Mucosa of rectum (tissue), 2 donors: Measurements from ENCODE around the gene SLC17A2.

Experiments
- H3K27ac ChIP-seq, 2 donors: one replicate each; pipeline ENCODE4 v1.7.0; 2013; ENCODE audit warnings: inconsistent platforms in 2 of 2, low read depth in 2 of 2, low read length in 2 of 2
- H3K27me3 ChIP-seq, 2 donors: one replicate each; pipeline ENCODE4 v1.7.0; 2013; ENCODE audit warnings: low read length in 2 of 2; ENCODE audit not compliant: control insufficient read depth in 2 of 2, insufficient read depth in 2 of 2
- H3K36me3 ChIP-seq, 2 donors: one replicate each; pipeline ENCODE4 v1.7.0; 2013; ENCODE audit warnings: low read length in 2 of 2; ENCODE audit not compliant: control insufficient read depth in 2 of 2, insufficient read depth in 2 of 2
- H3K4me1 ChIP-seq, 2 donors: one replicate each; pipeline ENCODE4 v1.7.0; 2013; ENCODE audit warnings: low read length in 2 of 2, mild to moderate bottlenecking in 1 of 2; ENCODE audit not compliant: control insufficient read depth in 2 of 2, insufficient read depth in 2 of 2
- H3K4me3 ChIP-seq, 2 donors: one replicate each; pipeline ENCODE4 v1.7.0; 2013; ENCODE audit warnings: low read length in 2 of 2
- H3K9ac ChIP-seq, 2 donors: one replicate each; pipeline ENCODE4 v1.7.0; 2013; ENCODE audit warnings: low read length in 2 of 2, low read depth in 1 of 2, mild to moderate bottlenecking in 1 of 2
- H3K9me3 ChIP-seq, 2 donors: one replicate each; pipeline ENCODE4 v1.7.0; 2013; ENCODE audit warnings: low read length in 2 of 2; ENCODE audit not compliant: control insufficient read depth in 2 of 2
- donor health status: healthy.
- donor health status: Normal muscosa, but diverticular disease.

The SLC17A2 gene

GRCh38 chr6:25930532-25931410 lies at the start of gene SLC17A2:
SLC17A2 (minus strand) TSS chr6:25930691; CDS start chr6:25925796, 4,895 bp downstream.
- Histone ChIP-seq H3K27me3 (no peaks in the 10 kb centered on the region), H3K4me3 (no peak within 1 kb of the TSS), H3K9ac (no peak within 1 kb of the TSS)

GRCh38 chr6:25975923-25976560 lies 45.6 kb upstream of the SLC17A2 start:
- peaks cover 54 to 70% of the 10 kb centered on the region in 2 donors for H3K36me3 ChIP-seq

More at GRCh38 chr6:25930532-25931410, at the start of gene SLC17A2:
- Histone ChIP-seq H3K27ac (no peak within 1 kb of the TSS), H3K4me1 (no peaks in the 10 kb centered on the region), H3K9me3 (no peaks in the 10 kb centered on the region), H3K36me3 (no peaks in the 10 kb centered on the region)

GRCh38 chr6:25973923-25974555 lies 43.5 kb upstream of the SLC17A2 start:
- no peaks in the 10 kb centered on the region for H3K27me3 ChIP-seq
- H3K36me3 ChIP-seq, result peaks cover 63 to 80% of the 10 kb centered on the region in 2 donors
- H3K4me3 ChIP-seq, result no peak overlapping the region
- H3K4me1 ChIP-seq, result no peaks in the 10 kb centered on the region
- H3K27ac ChIP-seq, result no peak overlapping the region
- H3K9me3 ChIP-seq, result no peaks in the 10 kb centered on the region
- no peak overlapping the region for H3K9ac ChIP-seq

More at GRCh38 chr6:25975923-25976560, 45.6 kb upstream of the SLC17A2 start:
- H3K4me3 ChIP-seq, result no peak overlapping the region
- H3K4me1 ChIP-seq, result no peaks in the 10 kb centered on the region
- no peak overlapping the region for H3K27ac ChIP-seq
- no peaks in the 10 kb centered on the region for H3K9me3 ChIP-seq
- no peak overlapping the region for H3K9ac ChIP-seq
- H3K27me3 ChIP-seq, result no peaks in the 10 kb centered on the region

GRCh38 chr6:25972902-25973301 lies 42.4 kb upstream of the SLC17A2 start:
- Histone ChIP-seq H3K4me3 (no peak overlapping the region), H3K9me3 (no peaks in the 10 kb centered on the region), H3K27me3 (no peaks in the 10 kb centered on the region), H3K36me3 (peaks cover 64 to 86% of the 10 kb centered on the region in 2 donors), H3K4me1 (peaks cover 0 to 1% of the 10 kb centered on the region in 2 donors), H3K27ac (no peak overlapping the region), H3K9ac (no peak overlapping the region)

GRCh38 chr6:25972128-25972527 lies 41.6 kb upstream of the SLC17A2 start:
- H3K27ac ChIP-seq, result no peak overlapping the region
- peaks cover 62 to 86% of the 10 kb centered on the region in 2 donors for H3K36me3 ChIP-seq

GRCh38 chr6:25971187-25971821 lies 40.8 kb upstream of the SLC17A2 start:
- peaks cover 4 to 8% of the 10 kb centered on the region in 2 donors for H3K4me1 ChIP-seq
- H3K9me3 ChIP-seq, result no peaks in the 10 kb centered on the region
- no peak overlapping the region for H3K9ac ChIP-seq
- no peak overlapping the region for H3K4me3 ChIP-seq
- H3K27me3 ChIP-seq, result no peaks in the 10 kb centered on the region
- H3K36me3 ChIP-seq, result peaks cover 71 to 86% of the 10 kb centered on the region in 2 donors
- no peak overlapping the region for H3K27ac ChIP-seq

More at GRCh38 chr6:25972128-25972527, 41.6 kb upstream of the SLC17A2 start:
- H3K9me3 ChIP-seq, result no peaks in the 10 kb centered on the region
- no peak overlapping the region for H3K4me3 ChIP-seq
- H3K9ac ChIP-seq, result no peak overlapping the region
- no peaks in the 10 kb centered on the region for H3K27me3 ChIP-seq
- peaks cover under 1 to 4% of the 10 kb centered on the region in 2 donors for H3K4me1 ChIP-seq

GRCh38 chr6:25968769-25969168 lies 38.3 kb upstream of the SLC17A2 start:
- Histone ChIP-seq H3K27me3 (no peaks in the 10 kb centered on the region), H3K9me3 (no peaks in the 10 kb centered on the region), H3K4me1 (peaks cover 10 to 11% of the 10 kb centered on the region in 2 donors), H3K9ac (no peak overlapping the region), H3K27ac (no peak overlapping the region), H3K36me3 (peaks cover 61 to 79% of the 10 kb centered on the region in 2 donors), H3K4me3 (no peak overlapping the region)

GRCh38 chr6:25966711-25967110 lies 36.2 kb upstream of the SLC17A2 start:
- H3K4me1 ChIP-seq, result peaks cover 15 to 21% of the 10 kb centered on the region in 2 donors
- H3K36me3 ChIP-seq, result peaks cover 40 to 58% of the 10 kb centered on the region in 2 donors
- H3K4me3 ChIP-seq, result peak overlapping the region in 1 of 2 donors; percentile 20
- H3K9me3 ChIP-seq, result no peaks in the 10 kb centered on the region
- no peaks in the 10 kb centered on the region for H3K27me3 ChIP-seq
- H3K27ac ChIP-seq, result no peak overlapping the region
- H3K9ac ChIP-seq, result no peak overlapping the region

- no peaks in the 10 kb centered on the region for H3K9me3 ChIP-seq
- H3K4me1 ChIP-seq, result peaks cover 15 to 21% of the 10 kb centered on the region in 2 donors
- no peak overlapping the region for H3K27ac ChIP-seq
- peaks cover 25 to 42% of the 10 kb centered on the region in 2 donors for H3K36me3 ChIP-seq
- H3K4me3 ChIP-seq, result no peak overlapping the region
- H3K9ac ChIP-seq, result no peak overlapping the region
- H3K27me3 ChIP-seq, result no peaks in the 10 kb centered on the region
Observed at GRCh38 chr6:25965058-25965457, 34.6 kb upstream of the SLC17A2 start.
